Measurements from ENCODE around the gene SYNRG.

GRCh38 chr17:37592291-37592690 lies 16.9 kb downstream of the SYNRG start:
- TF ChIP-seq POLR2A (IDR thresholded peaks at IDR 0.05) (no peak), POLR2AphosphoS5 (IDR thresholded peaks at IDR 0.05) (no peak), EP300 (IDR thresholded peaks at IDR 0.05) (no peak)
- TF ChIP-seq, protein P1, sequence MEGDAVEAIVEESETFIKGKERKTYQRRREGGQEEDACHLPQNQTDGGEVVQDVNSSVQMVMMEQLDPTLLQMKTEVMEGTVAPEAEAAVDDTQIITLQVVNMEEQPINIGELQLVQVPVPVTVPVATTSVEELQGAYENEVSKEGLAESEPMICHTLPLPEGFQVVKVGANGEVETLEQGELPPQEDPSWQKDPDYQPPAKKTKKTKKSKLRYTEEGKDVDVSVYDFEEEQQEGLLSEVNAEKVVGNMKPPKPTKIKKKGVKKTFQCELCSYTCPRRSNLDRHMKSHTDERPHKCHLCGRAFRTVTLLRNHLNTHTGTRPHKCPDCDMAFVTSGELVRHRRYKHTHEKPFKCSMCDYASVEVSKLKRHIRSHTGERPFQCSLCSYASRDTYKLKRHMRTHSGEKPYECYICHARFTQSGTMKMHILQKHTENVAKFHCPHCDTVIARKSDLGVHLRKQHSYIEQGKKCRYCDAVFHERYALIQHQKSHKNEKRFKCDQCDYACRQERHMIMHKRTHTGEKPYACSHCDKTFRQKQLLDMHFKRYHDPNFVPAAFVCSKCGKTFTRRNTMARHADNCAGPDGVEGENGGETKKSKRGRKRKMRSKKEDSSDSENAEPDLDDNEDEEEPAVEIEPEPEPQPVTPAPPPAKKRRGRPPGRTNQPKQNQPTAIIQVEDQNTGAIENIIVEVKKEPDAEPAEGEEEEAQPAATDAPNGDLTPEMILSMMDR (IDR thresholded peaks at IDR 0.05), result no peak

Data from stomach (tissue), 4 donors.